Measurements from ENCODE around the gene TMEM203.

TMEM203 gene

DNA sequence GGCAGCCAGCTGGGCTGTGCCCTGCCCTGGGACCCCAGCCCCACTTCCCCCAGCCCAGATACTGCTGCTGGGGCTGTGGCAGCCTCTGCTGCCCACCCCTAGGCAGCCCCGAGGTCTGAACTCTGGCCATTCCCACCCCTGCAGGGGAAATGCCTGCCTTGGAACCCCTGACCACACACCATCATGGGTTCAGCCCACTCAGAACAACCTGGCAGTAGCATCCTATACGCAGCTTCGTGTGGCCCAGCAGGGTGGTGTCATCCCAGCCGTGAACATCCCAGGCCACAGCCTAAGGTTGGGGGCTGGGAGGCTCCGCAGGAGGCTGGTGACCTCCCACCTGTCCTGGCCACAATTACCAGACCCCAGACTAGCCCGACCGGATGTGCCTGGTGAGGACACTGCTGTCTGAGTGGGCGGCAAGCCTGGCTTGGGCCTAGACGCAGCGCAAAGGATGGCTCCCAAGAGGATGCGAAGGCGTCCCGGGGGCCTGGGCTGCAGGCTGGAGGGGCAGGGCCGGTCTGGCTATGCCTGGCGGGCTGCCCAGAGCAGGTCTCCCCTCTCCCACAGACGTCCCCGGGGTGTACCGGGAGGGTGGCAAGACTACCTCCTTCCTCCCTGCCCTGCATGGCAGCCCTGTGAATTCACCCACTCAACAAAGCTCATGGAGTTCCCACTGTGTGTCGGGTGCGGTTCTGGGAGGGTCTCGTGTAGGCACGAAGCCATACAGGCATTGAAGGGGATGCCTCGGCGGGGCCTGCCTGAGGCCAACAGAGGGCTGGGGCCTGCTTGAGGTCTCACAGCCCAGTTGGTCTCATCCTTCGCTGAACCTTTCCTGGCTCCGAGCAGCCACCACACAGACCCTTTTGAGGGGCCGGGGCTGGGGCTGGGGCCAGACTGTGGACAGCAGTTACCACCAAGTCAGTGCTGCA is 23.8 kb upstream of the TMEM203 start:
- Histone ChIP-seq H3K9ac (ENCODE audit: low read length in 5 of 5) (no peak overlapping the region), H3K27ac (ENCODE audit: low read depth, low read length) (no peak overlapping the region), H3K27me3 (ENCODE audit: control insufficient read depth in 5 of 5, insufficient read depth in 4 of 5, low read length in 5 of 5) (peaks cover 45 to 67% (median 64%) of the 10 kb centered on the region in 5 donors), H3K4me3 (ENCODE audit: low read depth in 1 of 5, low read length in 5 of 5) (no peak overlapping the region), H3K36me3 (ENCODE audit: control insufficient read depth in 5 of 5, insufficient read depth in 5 of 5, low read length in 5 of 5) (no peaks in the 10 kb centered on the region), H3K9me3 (ENCODE audit: control insufficient read depth in 5 of 5, low read length in 5 of 5) (no peaks in the 10 kb centered on the region), H3K4me1 (ENCODE audit: control insufficient read depth in 5 of 5, insufficient read depth in 5 of 5, low read length in 5 of 5) (peaks cover 0 to under 1% (median under 1%) of the 10 kb centered on the region in 5 donors)

DNA sequence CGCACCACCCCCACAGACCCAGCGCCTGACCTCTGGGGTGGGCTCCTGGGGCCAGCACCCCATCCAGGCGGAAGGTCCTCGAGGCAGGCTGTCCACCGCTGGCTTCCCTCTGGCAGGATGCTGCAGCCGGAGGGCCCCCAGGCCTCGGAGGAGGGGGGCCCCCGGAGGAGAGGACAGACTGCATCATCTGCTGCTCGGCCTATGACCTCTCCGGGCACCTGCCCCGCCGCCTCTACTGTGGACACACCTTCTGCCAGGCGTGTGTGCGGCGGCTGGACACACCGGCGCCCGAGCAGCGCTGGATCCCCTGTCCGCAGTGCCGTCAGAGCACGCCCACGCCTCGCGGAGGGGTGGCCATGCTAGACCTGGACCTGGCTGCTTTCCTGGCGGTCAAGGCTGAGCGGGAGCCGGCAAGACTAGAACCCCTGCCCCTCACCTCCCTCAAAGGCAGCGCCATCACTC is 23.1 kb upstream of the TMEM203 start:
- H3K9ac ChIP-seq (ENCODE audit: low read length in 5 of 5), result no peak overlapping the region
- no peaks in the 10 kb centered on the region for H3K9me3 ChIP-seq (ENCODE audit: control insufficient read depth in 5 of 5, low read length in 5 of 5)
- H3K36me3 ChIP-seq (ENCODE audit: control insufficient read depth in 5 of 5, insufficient read depth in 5 of 5, low read length in 5 of 5), result no peaks in the 10 kb centered on the region
- peaks cover 43 to 64% (median 61%) of the 10 kb centered on the region in 5 donors for H3K27me3 ChIP-seq (ENCODE audit: control insufficient read depth in 5 of 5, insufficient read depth in 4 of 5, low read length in 5 of 5)
- H3K4me3 ChIP-seq (ENCODE audit: low read depth in 1 of 5, low read length in 5 of 5), result no peak overlapping the region
- no peak overlapping the region for H3K27ac ChIP-seq (ENCODE audit: low read depth, low read length)
- H3K4me1 ChIP-seq (ENCODE audit: control insufficient read depth in 5 of 5, insufficient read depth in 5 of 5, low read length in 5 of 5), result peaks cover 0 to 7% (median 7%) of the 10 kb centered on the region in 5 donors

DNA sequence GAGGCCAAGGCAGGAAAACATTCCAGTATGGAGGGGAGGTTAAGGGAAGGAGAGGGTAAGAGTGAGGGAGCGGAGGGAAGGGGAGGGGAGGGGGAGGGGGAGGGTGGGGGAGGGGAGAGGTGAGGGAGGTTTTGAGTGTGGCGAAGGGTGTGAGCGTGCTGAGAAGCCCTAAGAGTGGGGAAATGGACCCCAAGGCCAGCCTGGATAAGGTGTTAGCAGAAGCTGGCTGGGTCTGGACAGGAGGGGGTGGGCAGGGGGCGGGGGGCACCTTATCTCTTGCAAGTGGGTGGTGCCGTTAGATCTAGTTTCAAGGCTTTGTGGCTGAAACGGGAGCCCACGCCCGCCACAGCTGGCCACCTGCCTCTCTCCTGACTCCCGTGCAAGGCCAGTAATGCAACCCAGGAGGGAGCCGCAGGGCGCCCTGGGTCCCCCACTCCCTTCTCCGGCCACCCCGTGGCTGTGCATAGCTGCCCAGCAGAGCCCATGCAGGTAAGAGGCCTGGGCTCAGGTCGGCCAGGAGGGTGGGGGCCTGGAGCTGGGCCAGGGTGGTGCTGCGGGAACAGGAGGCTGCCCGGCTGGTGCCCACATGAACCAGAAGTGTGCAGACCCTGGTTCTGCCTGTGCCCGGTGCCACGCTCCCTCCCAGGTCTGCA is 22.5 kb upstream of the TMEM203 start:
- Histone ChIP-seq H3K27ac (ENCODE audit: low read depth, low read length) (no peak overlapping the region), H3K4me3 (ENCODE audit: low read depth in 1 of 5, low read length in 5 of 5) (no peak overlapping the region), H3K9ac (ENCODE audit: low read length in 5 of 5) (no peak overlapping the region), H3K36me3 (ENCODE audit: control insufficient read depth in 5 of 5, insufficient read depth in 5 of 5, low read length in 5 of 5) (no peaks in the 10 kb centered on the region), H3K27me3 (ENCODE audit: control insufficient read depth in 5 of 5, insufficient read depth in 4 of 5, low read length in 5 of 5) (peaks cover 40 to 59% (median 57%) of the 10 kb centered on the region in 5 donors), H3K9me3 (ENCODE audit: control insufficient read depth in 5 of 5, low read length in 5 of 5) (no peaks in the 10 kb centered on the region), H3K4me1 (ENCODE audit: control insufficient read depth in 5 of 5, insufficient read depth in 5 of 5, low read length in 5 of 5) (peaks cover 0 to 10% (median 9%) of the 10 kb centered on the region in 5 donors)

DNA sequence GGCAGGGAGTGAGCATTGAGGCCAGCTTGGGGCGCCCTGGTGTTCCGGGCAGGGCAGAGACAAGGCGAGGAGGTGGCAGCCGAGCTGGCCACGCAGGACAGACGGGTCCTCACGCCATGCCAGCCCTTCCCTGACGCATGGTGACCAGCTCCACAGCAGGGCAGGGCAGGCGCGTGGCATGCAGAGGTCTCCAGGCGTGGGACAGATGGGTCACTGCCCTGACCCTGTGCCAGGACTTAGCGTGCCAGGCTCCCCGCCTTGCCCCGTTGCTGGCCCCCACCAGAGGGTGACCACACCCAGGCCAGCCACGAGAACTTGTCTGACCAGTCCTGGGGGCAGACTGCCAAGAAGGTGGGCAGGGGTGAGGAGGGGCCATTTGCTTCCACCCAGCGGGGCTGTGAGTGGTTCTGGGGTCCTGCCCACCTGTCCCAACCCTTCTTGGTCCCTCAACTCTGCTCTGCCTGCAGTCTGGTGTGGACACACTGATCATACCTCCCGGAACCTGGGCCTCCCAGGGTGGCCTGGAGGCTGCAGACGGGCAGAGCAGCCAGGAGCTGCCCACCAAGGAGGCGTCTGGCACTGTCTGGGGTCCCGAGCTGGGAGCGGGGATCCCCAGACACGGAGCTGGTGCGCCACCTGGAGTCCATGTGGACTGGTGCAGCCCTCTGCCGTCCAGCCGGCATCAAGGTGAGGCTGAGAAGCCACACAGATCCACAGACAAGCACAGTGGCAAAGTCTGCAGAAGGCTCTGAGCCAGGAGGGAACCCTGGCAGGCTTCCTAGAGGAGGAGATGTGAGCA is 21.8 kb upstream of the TMEM203 start, which contains the start of gene RNF224:
RNF224 (plus strand) TSS at position 449 of the 799 bp plus-strand sequence. CDS start 834 bp downstream, outside the sequence.
- Histone ChIP-seq H3K36me3 (ENCODE audit: control insufficient read depth in 5 of 5, insufficient read depth in 5 of 5, low read length in 5 of 5) (no peaks in the 10 kb centered on the region), H3K27ac (ENCODE audit: low read depth, low read length) (no peak within 1 kb of the TSS), H3K4me1 (ENCODE audit: control insufficient read depth in 5 of 5, insufficient read depth in 5 of 5, low read length in 5 of 5) (peaks cover 0 to 15% (median 14%) of the 10 kb centered on the region in 5 donors), H3K27me3 (ENCODE audit: control insufficient read depth in 5 of 5, insufficient read depth in 4 of 5, low read length in 5 of 5) (peaks cover 37 to 55% (median 52%) of the 10 kb centered on the region in 5 donors), H3K4me3 (ENCODE audit: low read depth in 1 of 5, low read length in 5 of 5) (no peak within 1 kb of the TSS), H3K9me3 (ENCODE audit: control insufficient read depth in 5 of 5, low read length in 5 of 5) (no peaks in the 10 kb centered on the region), H3K9ac (ENCODE audit: low read length in 5 of 5) (no peak within 1 kb of the TSS)

DNA sequence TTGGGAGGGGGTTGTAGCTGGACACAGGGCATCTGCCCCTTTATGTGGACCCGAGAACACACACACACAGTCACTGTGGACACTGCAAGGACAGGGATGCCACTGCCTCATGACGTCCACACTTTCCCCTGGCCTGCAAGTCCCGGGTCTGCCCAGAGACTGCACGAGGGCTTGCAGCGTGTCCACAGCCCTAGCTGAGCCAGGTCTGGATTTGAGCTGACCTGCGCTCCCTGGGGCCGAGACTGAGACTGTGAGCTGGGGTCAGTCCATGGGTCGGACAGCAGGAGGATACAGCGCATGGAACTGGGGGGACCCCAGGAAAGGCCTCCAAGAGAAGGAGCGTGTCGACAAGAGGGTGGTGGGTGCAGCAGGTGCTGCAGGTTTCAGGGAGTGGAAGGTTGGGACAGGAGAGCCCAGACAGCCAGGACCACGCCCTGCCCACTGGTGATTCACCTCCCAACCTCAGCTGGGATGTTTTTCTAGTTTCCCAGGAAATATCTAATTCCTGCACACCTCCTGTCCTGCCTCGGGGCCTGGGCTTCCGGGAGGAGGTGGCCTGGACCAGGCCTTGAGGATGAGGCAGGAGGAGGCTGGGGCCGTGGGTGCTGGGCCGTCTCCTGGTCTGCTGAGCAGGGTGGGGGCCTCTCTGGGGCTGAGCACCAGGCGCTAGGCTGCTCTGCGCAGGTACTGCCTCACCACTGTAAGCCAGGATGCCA is 21.0 kb upstream of the TMEM203 start:
- H3K9ac ChIP-seq (ENCODE audit: low read length in 5 of 5), result no peak overlapping the region
- no peak overlapping the region for H3K4me3 ChIP-seq (ENCODE audit: low read depth in 1 of 5, low read length in 5 of 5)
- H3K27ac ChIP-seq (ENCODE audit: low read depth, low read length), result no peak overlapping the region
- H3K4me1 ChIP-seq (ENCODE audit: control insufficient read depth in 5 of 5, insufficient read depth in 5 of 5, low read length in 5 of 5), result peaks cover 0 to 18% (median 17%) of the 10 kb centered on the region in 5 donors
- peaks cover 29 to 47% (median 46%) of the 10 kb centered on the region in 5 donors for H3K27me3 ChIP-seq (ENCODE audit: control insufficient read depth in 5 of 5, insufficient read depth in 4 of 5, low read length in 5 of 5)
- no peaks in the 10 kb centered on the region for H3K36me3 ChIP-seq (ENCODE audit: control insufficient read depth in 5 of 5, insufficient read depth in 5 of 5, low read length in 5 of 5)
- no peaks in the 10 kb centered on the region for H3K9me3 ChIP-seq (ENCODE audit: control insufficient read depth in 5 of 5, low read length in 5 of 5)

DNA sequence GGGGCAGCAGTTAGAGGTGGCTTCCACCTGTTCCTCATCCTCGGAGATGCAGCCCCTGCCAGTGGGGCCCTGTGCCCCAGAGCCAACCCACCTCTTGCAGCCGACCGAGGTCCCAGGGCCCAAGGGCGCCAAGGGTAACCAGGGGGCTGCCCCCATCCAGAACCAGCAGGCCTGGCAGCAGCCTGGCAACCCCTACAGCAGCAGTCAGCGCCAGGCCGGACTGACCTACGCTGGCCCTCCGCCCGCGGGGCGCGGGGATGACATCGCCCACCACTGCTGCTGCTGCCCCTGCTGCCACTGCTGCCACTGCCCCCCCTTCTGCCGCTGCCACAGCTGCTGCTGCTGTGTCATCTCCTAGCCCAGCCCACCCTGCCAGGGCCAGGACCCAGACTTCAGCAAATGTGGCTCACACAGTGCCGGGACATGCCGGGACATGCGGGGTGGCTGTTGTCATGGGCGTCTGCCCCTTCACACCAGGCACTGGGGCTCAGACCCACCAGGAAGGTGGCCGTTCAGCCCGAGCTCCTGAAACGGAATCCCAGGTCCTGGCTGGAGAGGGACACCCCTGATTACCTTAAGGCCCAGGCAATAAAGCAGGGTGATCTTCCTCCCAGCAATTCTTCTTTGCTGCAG is 20.4 kb upstream of the TMEM203 start:
- Histone ChIP-seq H3K4me3 (ENCODE audit: low read depth in 1 of 5, low read length in 5 of 5) (no peak overlapping the region), H3K36me3 (ENCODE audit: control insufficient read depth in 5 of 5, insufficient read depth in 5 of 5, low read length in 5 of 5) (no peaks in the 10 kb centered on the region), H3K27me3 (ENCODE audit: control insufficient read depth in 5 of 5, insufficient read depth in 4 of 5, low read length in 5 of 5) (peaks cover 24 to 41% (median 39%) of the 10 kb centered on the region in 5 donors), H3K27ac (ENCODE audit: low read depth, low read length) (no peak overlapping the region), H3K9me3 (ENCODE audit: control insufficient read depth in 5 of 5, low read length in 5 of 5) (no peaks in the 10 kb centered on the region), H3K4me1 (ENCODE audit: control insufficient read depth in 5 of 5, insufficient read depth in 5 of 5, low read length in 5 of 5) (peaks cover 0 to 20% (median 18%) of the 10 kb centered on the region in 5 donors), H3K9ac (ENCODE audit: low read length in 5 of 5) (no peak overlapping the region)

DNA sequence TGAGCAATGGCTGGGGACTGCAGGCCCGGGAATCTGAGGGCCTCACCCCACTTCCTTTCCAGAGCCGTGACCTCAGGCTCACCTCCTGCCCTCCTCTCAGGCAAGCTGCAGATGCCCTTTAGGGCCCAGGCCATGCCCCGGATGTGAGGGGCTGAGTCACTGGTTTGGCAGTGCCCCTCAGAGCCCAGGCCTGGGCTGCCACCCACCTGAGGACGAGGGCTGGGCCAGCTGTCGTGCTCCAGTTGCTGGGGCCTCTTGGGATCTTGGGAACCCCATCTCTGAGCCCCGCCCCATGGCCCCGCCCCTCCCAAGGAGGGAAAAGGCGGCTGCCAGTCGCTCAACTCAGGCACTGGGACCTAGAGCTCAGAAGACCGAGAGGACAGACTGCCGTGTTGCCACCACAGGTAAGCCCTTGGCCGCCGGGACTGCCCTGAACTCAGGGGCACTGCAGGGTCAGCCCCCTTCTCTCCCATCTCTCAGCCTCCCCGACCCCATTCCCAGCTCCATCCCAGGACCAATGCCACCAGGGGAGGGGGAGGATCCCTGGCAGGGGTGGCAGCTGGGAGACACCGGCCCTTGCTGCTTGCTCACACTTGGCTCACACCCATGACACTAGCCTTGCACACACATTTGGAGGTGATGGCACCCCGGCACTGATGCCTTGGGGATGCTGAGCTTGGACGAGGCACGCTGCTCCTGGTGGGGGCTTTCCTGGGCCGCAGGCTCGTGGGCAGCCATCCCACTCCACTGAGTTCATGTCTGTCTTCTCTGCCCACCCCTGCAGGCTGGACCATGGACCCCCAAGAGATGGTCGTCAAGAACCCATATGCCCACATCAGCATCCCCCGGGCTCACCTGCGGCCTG is 19.6 kb upstream of the TMEM203 start, which contains the start of gene CYSRT1:
CYSRT1 (plus strand) TSS at position 345 of the 865 bp plus-strand sequence; CDS start at position 793, 448 bp downstream.
- H3K4me3 ChIP-seq (ENCODE audit: low read depth in 1 of 5, low read length in 5 of 5), result peak within 1 kb of the TSS; percentile 53 to 81 (median 76)
- H3K4me1 ChIP-seq (ENCODE audit: control insufficient read depth in 5 of 5, insufficient read depth in 5 of 5, low read length in 5 of 5), result peaks cover 0 to 20% (median 18%) of the 10 kb centered on the region in 5 donors
- no peaks in the 10 kb centered on the region for H3K9me3 ChIP-seq (ENCODE audit: control insufficient read depth in 5 of 5, low read length in 5 of 5)
- no peaks in the 10 kb centered on the region for H3K36me3 ChIP-seq (ENCODE audit: control insufficient read depth in 5 of 5, insufficient read depth in 5 of 5, low read length in 5 of 5)
- H3K27ac ChIP-seq (ENCODE audit: low read depth, low read length), result peak within 1 kb of the TSS; percentile 80
- peak within 1 kb of the TSS in 4 of 5 donors; percentile 76 to 96 (median 93) for H3K9ac ChIP-seq (ENCODE audit: low read length in 5 of 5)
- H3K27me3 ChIP-seq (ENCODE audit: control insufficient read depth in 5 of 5, insufficient read depth in 4 of 5, low read length in 5 of 5), result peaks cover 21 to 33% (median 31%) of the 10 kb centered on the region in 5 donors
